GM21737 (cell line): ENCODE results near the gene TRHDE.

Source experiments
- ATAC-seq: cut with Tn5 transposase; IDR thresholded peaks from one replicate; pipeline ENCODE4 v1.9.1; 2021; ENCODE audit warnings: mild to moderate bottlenecking, moderate library complexity; ENCODE audit not compliant: unreplicated experiment

TRHDE gene

GRCh38 chr12:72434999-72435398 is 162.8 kb downstream of the TRHDE start:
- ATAC-seq = no peak

- ATAC-seq = no peak
These were observed 170.0 kb downstream of the TRHDE start for GRCh38 chr12:72442217-72442616.

GRCh38 chr12:72444125-72444524 is 172.0 kb downstream of the TRHDE start:
- ATAC-seq = no peak

- no peak for ATAC-seq
These were observed 172.4 kb downstream of the TRHDE start for GRCh38 chr12:72444566-72444965.

- ATAC-seq = no peak
These were observed 175.9 kb downstream of the TRHDE start for GRCh38 chr12:72448089-72448488.

GRCh38 chr12:72448805-72449204 is 176.6 kb downstream of the TRHDE start:
- no peak for ATAC-seq

- ATAC-seq = no peak
These were observed 180.9 kb downstream of the TRHDE start for GRCh38 chr12:72453066-72453465.

GRCh38 chr12:72453550-72453949 is 181.4 kb downstream of the TRHDE start:
- no peak for ATAC-seq

- ATAC-seq = no peak
These were observed 192.3 kb downstream of the TRHDE start for GRCh38 chr12:72464471-72464870.

- no peak for ATAC-seq
These were observed 193.0 kb downstream of the TRHDE start for GRCh38 chr12:72465155-72465554.

- no peak for ATAC-seq
These were observed 193.9 kb downstream of the TRHDE start for GRCh38 chr12:72465940-72466630.

- no peak for ATAC-seq
These were observed 195.8 kb downstream of the TRHDE start for GRCh38 chr12:72467985-72468384.

- ATAC-seq = no peak
These were observed 196.3 kb downstream of the TRHDE start for GRCh38 chr12:72468505-72468904.

- ATAC-seq = no peak
These were observed 199.6 kb downstream of the TRHDE start for GRCh38 chr12:72471806-72472205.

- ATAC-seq = no peak
These were observed 200.2 kb downstream of the TRHDE start for GRCh38 chr12:72472350-72472749.

GRCh38 chr12:72476301-72476700 is 204.1 kb downstream of the TRHDE start:
- no peak for ATAC-seq

GRCh38 chr12:72485017-72485701 is 213.0 kb downstream of the TRHDE start:
- ATAC-seq = no peak

- ATAC-seq = no peak
These were observed 219.3 kb downstream of the TRHDE start for GRCh38 chr12:72491426-72491825.

GRCh38 chr12:72493407-72493806 is 221.2 kb downstream of the TRHDE start:
- ATAC-seq = no peak

GRCh38 chr12:72498354-72498753 is 226.2 kb downstream of the TRHDE start:
- ATAC-seq = no peak

GRCh38 chr12:72499244-72499643 is 227.1 kb downstream of the TRHDE start:
- no peak for ATAC-seq

GRCh38 chr12:72502546-72502945 is 230.4 kb downstream of the TRHDE start:
- no peak for ATAC-seq

GRCh38 chr12:72505227-72505626 is 233.1 kb downstream of the TRHDE start:
- no peak for ATAC-seq
